GM12864 (cell line): ENCODE measurements around the gene LRRC4B.

Experiments used
- DNase-seq: peaks from one replicate; pipeline ENCODE4 v3.0.0-alpha.2; 2011; ENCODE audit warnings: low read depth
- H3K4me3 ChIP-seq: 2 replicates; pipeline ENCODE4 v1.5.1; 2011; ENCODE audit warnings: mild to moderate bottlenecking, low read depth, low read length, control low read depth
- TF ChIP-seq, protein P1 (sequence below): IDR thresholded peaks from 2 replicates; pipeline ENCODE4 v1.5.1; 2011; ENCODE audit warnings: low read depth, mild to moderate bottlenecking, moderate library complexity, low read length, control low read depth, inconsistent platforms; ENCODE audit errors: missing control alignments

LRRC4B gene

DNA sequence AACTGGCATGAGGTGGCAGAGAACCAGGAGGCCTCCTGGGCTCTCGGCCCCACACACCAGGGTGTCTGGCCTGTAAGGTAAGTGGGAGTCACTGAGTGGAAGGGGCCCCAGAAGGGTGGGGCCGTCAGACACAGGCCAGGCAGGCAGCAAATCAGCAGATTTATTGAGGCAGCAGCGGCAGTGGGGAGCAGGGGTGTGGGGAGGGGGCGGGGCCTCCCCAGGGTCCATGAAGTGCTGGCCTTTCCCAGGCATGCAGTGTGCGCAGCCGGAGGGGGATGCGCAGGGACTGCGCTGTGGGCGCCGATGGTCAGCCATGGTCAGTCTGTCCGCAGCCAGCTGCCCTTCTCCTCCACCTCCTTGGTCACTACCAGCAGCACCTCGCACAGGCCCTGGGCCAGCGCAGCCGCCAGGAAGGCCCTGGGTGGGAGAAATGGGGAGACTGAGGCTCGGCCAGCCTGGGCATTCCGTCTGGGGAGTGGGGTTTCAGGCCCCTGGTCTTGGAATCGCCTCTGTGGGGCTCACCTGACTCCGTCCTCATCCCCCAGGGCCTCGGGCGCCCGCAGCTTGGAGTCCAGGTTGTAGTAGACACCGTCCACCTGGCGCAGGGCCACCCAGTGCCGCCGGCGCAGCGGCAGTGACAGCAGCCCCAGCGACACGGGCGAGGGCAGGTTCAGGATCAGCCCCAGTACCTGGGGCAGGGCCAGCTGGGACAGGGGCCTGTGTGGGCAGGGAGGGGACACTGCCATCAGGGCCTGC, 62.2 kb downstream of the LRRC4B start:
- no peak overlapping the region for H3K4me3 ChIP-seq
- no peak for DNase-seq
- TF ChIP-seq, protein P1, sequence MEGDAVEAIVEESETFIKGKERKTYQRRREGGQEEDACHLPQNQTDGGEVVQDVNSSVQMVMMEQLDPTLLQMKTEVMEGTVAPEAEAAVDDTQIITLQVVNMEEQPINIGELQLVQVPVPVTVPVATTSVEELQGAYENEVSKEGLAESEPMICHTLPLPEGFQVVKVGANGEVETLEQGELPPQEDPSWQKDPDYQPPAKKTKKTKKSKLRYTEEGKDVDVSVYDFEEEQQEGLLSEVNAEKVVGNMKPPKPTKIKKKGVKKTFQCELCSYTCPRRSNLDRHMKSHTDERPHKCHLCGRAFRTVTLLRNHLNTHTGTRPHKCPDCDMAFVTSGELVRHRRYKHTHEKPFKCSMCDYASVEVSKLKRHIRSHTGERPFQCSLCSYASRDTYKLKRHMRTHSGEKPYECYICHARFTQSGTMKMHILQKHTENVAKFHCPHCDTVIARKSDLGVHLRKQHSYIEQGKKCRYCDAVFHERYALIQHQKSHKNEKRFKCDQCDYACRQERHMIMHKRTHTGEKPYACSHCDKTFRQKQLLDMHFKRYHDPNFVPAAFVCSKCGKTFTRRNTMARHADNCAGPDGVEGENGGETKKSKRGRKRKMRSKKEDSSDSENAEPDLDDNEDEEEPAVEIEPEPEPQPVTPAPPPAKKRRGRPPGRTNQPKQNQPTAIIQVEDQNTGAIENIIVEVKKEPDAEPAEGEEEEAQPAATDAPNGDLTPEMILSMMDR: no peak

DNA sequence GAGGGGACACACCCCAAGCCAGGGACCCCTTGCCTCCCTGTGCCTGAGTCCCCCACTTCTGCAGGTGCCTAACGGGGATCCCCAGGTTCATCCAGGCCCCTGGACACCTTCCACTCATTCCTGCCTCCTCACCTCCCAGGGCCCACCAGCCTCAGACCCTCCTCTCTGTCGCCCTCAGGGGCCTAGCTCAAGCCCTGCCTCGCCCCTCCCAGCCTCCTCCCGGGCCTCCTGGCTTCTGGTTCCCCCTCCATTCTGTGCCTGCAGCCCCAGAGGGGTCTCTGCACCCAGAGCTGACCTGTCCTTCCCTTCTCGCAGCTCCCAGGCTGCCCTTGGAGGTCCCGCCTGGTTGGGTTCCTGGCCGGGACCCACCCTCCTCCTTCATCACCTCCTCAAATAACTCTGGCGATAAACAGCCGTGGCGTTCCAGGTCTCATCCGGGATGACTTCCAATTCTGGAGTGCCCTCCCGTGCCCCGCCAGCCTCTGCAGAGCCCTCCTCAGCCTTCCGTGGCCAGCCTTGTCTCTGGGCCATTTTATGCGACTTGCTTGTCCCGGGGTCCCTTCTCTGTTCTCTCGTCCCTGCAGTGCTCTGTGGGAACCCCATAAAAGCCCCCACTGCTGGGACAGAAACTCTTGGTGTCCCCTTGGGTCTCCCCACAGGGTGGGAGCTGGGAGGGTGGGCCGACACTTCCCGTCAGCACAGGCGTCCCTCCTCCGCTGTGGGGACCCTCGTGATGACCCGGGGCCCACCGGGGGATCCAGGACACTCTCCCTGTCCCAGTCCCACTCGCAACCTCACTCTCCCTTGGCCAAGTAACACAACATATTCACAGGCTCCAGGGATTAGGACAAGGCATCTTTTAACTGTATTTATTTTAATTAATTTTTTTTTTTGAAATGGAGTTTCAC, 66.4 kb downstream of the LRRC4B start:
- DNase-seq: no peak
- TF ChIP-seq, protein P1: no peak

DNA sequence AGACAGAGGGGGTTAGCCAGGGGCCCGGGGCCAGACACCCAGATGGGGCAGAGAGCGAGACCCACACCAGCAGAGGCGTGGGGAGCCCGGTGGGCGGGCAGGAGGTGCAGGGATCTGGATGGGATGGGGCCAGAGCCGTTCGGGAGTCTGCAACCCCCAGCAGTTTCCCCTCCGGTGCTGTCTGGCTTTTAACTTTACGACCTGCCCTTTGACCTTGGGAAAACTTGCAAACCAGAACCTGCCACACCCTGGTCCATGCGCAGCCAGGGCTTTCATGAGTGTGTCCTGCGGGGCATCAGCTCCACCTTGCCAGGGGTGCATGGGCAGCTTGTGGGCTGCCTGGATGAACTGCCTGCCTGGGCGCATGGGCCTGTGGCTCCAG, 67.1 kb downstream of the LRRC4B start:
- no peak for DNase-seq
- TF ChIP-seq, protein P1: no peak
- no peak overlapping the region for H3K4me3 ChIP-seq

More for the DNA sequence above, 66.4 kb downstream of the LRRC4B start:
- no peak overlapping the region for H3K4me3 ChIP-seq

DNA sequence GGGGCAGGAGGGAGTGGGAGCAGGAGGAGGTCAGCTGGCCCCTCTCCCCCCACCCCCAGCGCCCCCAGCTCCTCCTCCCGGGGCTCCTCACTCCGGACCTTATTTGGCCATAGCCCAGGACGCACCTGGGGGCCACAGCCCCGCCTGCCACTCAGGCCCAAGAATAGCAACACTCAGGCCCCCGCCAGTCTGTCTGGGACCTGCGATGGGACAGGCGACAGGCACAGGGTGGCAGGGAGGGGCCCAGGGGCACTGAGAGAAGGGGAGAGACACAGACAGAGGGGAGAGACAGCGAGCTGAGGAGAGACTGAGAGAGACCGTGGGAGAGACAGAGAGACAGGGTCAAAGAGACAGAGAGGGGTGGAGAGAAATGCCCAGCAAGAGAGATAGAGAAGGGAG, 67.5 kb downstream of the LRRC4B start:
- TF ChIP-seq, protein P1: no peak
- no peak overlapping the region for H3K4me3 ChIP-seq
- no peak for DNase-seq

DNA sequence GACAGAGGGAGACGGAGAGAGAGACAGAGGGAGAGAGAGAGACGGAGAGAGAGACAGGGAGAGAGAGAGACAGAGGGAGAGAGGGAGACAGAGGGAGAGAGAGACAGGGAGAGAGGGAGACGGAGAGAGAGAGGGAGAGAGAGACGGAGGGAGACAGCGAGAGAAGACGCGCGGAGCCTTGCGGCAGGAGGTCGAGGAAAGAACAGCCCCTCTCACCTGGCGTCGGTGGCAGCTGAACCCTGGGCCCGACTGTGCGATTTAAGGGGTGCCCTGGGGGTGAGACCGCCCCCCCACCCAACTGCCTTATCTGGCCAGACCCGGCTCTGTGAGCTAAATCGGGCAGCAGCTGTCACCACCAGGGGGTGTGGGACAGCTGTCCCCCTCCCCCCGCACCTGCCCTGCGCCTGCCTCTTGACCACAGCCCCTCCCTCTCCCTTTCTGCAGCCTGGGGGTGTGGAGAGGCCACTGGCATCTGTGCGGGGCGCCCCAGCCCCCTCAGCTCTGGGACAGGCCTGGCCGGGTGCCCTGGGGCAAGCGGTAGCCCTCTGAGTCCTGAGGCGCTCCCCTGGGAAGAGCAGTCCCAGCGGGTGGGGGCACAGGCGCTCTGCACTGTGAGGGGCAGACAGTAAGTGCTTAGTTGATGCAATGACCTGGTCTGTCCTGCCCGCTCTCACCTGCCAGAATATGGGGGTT, 68.0 kb downstream of the LRRC4B start:
- TF ChIP-seq, protein P1: peak; percentile 37
- no peak overlapping the region for H3K4me3 ChIP-seq
- DNase-seq: no peak

DNA sequence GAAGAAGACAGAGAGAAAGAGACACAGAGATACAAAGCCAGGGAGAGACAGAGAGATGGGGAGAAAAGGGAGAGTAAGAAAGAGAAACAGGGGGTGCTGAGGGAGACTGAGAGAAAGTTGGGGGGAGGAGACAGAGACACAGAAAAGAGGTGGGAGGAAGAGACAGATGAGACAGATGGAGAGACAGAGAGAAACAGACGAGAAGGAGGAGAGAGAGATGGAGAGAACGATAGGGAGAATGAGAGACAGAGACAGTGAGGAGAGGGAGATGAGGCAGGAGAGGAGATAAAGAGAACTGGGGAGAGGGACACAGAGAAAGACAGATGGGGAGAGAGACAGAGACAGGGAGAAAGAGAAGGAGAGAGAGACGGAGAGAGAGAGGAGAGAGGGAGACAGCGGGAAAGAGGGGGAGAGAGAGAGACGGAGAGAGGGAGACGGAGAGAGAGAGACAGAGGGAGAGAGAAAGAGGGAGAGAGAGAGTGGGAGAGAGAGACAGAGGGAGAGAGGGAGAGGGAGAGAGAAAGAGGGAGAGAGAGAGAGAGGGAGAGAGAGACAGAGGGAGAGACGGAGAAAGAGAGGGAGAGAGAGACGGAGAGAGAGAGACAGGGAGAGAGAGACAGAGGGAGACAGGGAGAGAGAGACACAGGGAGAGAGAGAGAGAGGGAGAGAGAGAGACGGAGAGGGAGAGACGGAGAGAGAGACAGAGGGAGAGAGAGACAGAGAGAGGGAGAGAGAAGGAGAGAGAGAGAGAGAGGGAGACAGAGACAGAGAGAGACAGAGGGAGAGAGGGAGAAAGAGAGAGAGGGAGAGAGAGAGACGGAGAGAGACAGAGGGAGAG, 69.8 kb downstream of the LRRC4B start:
- H3K4me3 ChIP-seq: no peak overlapping the region
- TF ChIP-seq, protein P1: no peak
- DNase-seq: no peak
